Parathyroid adenoma (tissue), 2 donors: ENCODE results near the gene IER3IP1.
A peak's percentile ranks its signal among the peaks of the same experiment; 100 is the strongest.

Experiments
- H2AFZ ChIP-seq: fragments of 300-600 bp; sonication (generic); one replicate; pipeline ENCODE4 v1.7.0; 2017; ENCODE audit warnings: antibody characterized with exemption, mild to moderate bottlenecking
- H3K27ac ChIP-seq: fragments of 300-600 bp; sonication (generic); one replicate; pipeline ENCODE4 v1.7.0; 2017
- H3K27me3 ChIP-seq: fragments of 300-600 bp; sonication (generic); one replicate; pipeline ENCODE4 v1.7.0; 2017; ENCODE audit warnings: low read length; ENCODE audit not compliant: control insufficient read depth, insufficient read depth
- H3K36me3 ChIP-seq: fragments of 300-600 bp; sonication (generic); one replicate; pipeline ENCODE4 v1.7.0; 2017; ENCODE audit warnings: low read length; ENCODE audit not compliant: control insufficient read depth, insufficient read depth
- H3K4me1 ChIP-seq: fragments of 300-600 bp; sonication (generic); one replicate; pipeline ENCODE4 v1.7.0; 2017; ENCODE audit warnings: control low read depth
- H3K4me2 ChIP-seq: fragments of 300-600 bp; sonication (generic); one replicate; pipeline ENCODE4 v1.7.0; 2017; ENCODE audit warnings: low read length
- H3K4me3 ChIP-seq: fragments of 300-600 bp; sonication (generic); one replicate; pipeline ENCODE4 v1.7.0; 2017; ENCODE audit warnings: low read depth, low read length
- H3K79me2 ChIP-seq: fragments of 300-600 bp; sonication (generic); one replicate; pipeline ENCODE4 v1.7.0; 2017; ENCODE audit warnings: control low read depth
- H3K9ac ChIP-seq: fragments of 300-600 bp; sonication (generic); one replicate; pipeline ENCODE4 v1.7.0; 2017; ENCODE audit warnings: mild to moderate bottlenecking
- H3K9me3 ChIP-seq: fragments of 300-600 bp; sonication (generic); one replicate; pipeline ENCODE4 v1.7.0; 2017; ENCODE audit warnings: low read length; ENCODE audit not compliant: control insufficient read depth
- TF ChIP-seq, protein P1 (sequence below): fragments of 300-600 bp; sonication (generic); IDR thresholded peaks from one replicate; pipeline ENCODE4 v1.7.0; 2017; ENCODE audit warnings: antibody characterized with exemption, mild to moderate bottlenecking
- donor health status: primary hyperparathyroidism.

Gene IER3IP1

DNA sequence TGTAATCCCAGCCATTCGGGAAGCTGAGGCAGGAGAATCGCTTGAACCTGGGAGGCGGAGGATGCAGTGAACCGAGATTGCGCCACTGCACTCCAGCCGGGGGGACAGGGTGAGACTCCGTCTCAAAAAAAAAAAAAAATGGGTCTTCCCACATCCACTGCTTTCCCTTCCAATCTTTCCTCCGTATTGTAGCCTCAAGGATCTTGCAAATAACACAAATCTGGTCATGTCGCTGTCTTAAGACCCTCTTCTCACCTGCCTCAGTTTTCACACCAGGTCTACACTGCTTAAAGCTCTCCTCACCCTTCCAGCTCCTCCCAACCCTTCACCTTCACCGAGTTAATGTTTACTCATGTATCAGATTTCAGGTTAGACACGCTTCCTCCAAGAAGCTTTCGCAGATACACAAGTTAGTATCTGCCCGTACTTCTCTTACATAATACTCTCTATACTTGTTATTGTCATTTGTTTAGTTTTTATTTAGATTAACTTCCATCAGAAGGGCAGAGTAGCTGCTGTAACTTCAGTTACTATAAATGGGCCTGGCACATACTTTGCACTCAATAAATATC lies 1.5 kb downstream of the IER3IP1 start:
- H3K9ac ChIP-seq, result no peak overlapping the region
- H2AFZ ChIP-seq, result no peak overlapping the region
- H3K27ac ChIP-seq, result peak overlapping the region; percentile 39
- no peaks in the 10 kb centered on the region for H3K9me3 ChIP-seq
- H3K4me3 ChIP-seq, result peak overlapping the region; percentile 95
- H3K79me2 ChIP-seq, result peaks cover 36% of the 10 kb centered on the region
- H3K27me3 ChIP-seq, result no peaks in the 10 kb centered on the region
- TF ChIP-seq, protein P1, sequence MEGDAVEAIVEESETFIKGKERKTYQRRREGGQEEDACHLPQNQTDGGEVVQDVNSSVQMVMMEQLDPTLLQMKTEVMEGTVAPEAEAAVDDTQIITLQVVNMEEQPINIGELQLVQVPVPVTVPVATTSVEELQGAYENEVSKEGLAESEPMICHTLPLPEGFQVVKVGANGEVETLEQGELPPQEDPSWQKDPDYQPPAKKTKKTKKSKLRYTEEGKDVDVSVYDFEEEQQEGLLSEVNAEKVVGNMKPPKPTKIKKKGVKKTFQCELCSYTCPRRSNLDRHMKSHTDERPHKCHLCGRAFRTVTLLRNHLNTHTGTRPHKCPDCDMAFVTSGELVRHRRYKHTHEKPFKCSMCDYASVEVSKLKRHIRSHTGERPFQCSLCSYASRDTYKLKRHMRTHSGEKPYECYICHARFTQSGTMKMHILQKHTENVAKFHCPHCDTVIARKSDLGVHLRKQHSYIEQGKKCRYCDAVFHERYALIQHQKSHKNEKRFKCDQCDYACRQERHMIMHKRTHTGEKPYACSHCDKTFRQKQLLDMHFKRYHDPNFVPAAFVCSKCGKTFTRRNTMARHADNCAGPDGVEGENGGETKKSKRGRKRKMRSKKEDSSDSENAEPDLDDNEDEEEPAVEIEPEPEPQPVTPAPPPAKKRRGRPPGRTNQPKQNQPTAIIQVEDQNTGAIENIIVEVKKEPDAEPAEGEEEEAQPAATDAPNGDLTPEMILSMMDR, result no peak
- peaks cover 11% of the 10 kb centered on the region for H3K4me1 ChIP-seq
- H3K36me3 ChIP-seq, result no peaks in the 10 kb centered on the region
- peak overlapping the region; percentile 60 for H3K4me2 ChIP-seq

DNA sequence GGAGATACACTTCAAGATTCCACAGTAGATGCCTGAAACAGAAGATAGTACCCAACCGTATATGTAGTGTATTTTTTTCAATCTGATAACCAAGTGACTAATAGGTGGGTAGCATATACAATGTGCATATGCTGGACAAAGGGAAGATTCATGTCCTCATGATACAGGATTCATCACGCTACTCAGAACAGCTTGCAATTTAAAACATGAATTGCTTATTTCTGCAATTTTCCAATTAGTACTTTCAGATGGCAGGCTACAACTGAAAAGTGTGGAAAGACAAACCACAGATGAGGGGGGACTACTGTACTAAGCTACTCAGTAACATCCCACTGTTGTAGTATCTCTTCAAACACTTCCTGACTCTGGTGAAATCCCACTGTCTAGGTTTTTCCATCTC lies 3.7 kb downstream of the IER3IP1 start:
- H3K4me2 ChIP-seq, result no peak overlapping the region
- H2AFZ ChIP-seq, result no peak overlapping the region
- no peaks in the 10 kb centered on the region for H3K9me3 ChIP-seq

DNA sequence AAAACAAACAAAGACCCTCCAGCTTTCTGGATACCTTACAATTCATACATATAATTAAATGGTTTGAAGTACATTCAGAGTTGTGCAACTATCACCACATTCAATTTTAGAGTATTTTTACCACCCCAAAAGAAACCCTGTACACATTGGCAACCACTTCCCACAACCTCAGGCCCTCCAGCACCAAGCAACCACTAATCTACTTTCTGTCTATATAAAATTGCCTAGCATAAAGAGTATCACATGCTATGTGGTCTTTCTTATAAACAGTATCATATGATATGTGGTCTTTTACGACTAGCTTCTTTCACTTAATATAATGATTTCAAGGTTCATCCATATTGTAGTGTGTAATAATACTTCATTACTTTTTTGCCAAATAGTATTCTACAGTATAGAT lies 7.3 kb downstream of the IER3IP1 start:
- TF ChIP-seq, protein P1, result no peak
- peaks cover 1% of the 10 kb centered on the region for H3K4me1 ChIP-seq

More for the DNA sequence above, 3.7 kb downstream of the IER3IP1 start:
- H3K9ac ChIP-seq, result no peak overlapping the region
- no peaks in the 10 kb centered on the region for H3K27me3 ChIP-seq
- H3K4me1 ChIP-seq, result peaks cover 11% of the 10 kb centered on the region
- H3K79me2 ChIP-seq, result peaks cover 44% of the 10 kb centered on the region
- TF ChIP-seq, protein P1, result no peak
- no peak overlapping the region for H3K4me3 ChIP-seq
- H3K36me3 ChIP-seq, result no peaks in the 10 kb centered on the region
- H3K27ac ChIP-seq, result no peak overlapping the region

DNA sequence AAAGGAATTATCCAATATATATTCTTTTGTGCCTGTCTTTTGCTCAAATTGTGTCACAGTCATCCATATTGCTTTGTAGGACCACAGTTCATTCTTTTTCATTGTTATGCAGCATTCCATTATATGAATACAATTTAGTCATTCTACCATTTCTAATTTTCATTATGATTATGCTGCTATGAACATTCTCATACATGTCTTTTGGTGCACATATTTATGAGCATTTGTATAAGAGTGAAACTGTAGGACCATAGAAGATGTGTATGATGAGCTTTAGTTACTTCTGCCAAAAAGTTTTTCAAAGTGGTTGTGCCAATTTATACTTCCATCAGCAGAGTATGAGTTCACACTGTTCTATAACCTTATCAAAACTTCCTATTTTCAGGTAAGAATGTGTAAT lies 7.7 kb downstream of the IER3IP1 start:
- Histone ChIP-seq H3K4me2 (no peak overlapping the region), H3K9me3 (no peaks in the 10 kb centered on the region), H3K4me3 (no peak overlapping the region), H3K4me1 (no peaks in the 10 kb centered on the region), H3K36me3 (no peaks in the 10 kb centered on the region), H3K27ac (no peak overlapping the region), H3K79me2 (peaks cover 21% of the 10 kb centered on the region), H3K9ac (no peak overlapping the region), H3K27me3 (no peaks in the 10 kb centered on the region), H2AFZ (no peak overlapping the region)
- TF ChIP-seq, protein P1, result no peak

More for the DNA sequence above, 7.3 kb downstream of the IER3IP1 start:
- H3K9ac ChIP-seq, result no peak overlapping the region
- H2AFZ ChIP-seq, result no peak overlapping the region
- no peaks in the 10 kb centered on the region for H3K27me3 ChIP-seq
- H3K79me2 ChIP-seq, result peaks cover 24% of the 10 kb centered on the region
- no peaks in the 10 kb centered on the region for H3K36me3 ChIP-seq
- H3K27ac ChIP-seq, result no peak overlapping the region
- no peak overlapping the region for H3K4me2 ChIP-seq
- H3K4me3 ChIP-seq, result no peak overlapping the region
- no peaks in the 10 kb centered on the region for H3K9me3 ChIP-seq

DNA sequence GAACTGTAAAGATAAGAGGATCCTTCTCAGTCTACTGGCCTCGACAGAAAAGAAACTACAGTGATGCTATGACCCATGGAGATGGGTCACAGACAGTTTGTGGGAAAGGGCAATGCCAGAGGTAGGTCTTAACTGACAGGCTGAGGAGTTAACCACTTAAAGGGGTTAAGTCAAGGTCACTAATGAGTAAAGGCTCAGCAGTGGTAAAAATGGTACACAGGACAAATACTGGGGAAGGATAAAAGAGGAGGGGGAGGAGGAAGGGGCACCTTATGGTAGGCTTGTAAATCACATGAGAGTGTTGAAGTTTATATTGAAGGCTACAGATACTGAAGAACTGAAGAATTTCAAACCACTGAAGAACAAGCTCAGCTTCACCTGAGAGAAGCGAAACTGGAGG lies 9.9 kb downstream of the IER3IP1 start:
- Histone ChIP-seq H3K27me3 (no peaks in the 10 kb centered on the region), H3K4me2 (no peak overlapping the region), H3K4me1 (no peaks in the 10 kb centered on the region), H2AFZ (no peak overlapping the region), H3K9ac (no peak overlapping the region), H3K36me3 (no peaks in the 10 kb centered on the region), H3K4me3 (no peak overlapping the region), H3K27ac (no peak overlapping the region), H3K79me2 (peaks cover 25% of the 10 kb centered on the region), H3K9me3 (no peaks in the 10 kb centered on the region)
- TF ChIP-seq, protein P1, result no peak
